ENCODE results near the gene GNL3. TPM values are rescaled to one million over a fixed set of nuclear protein-coding genes. Genes with fewer than 3 reads are reported as not detected.

The GNL3 gene
- total RNA-seq, result 128 and 141 TPM in 2 replicates

DNA sequence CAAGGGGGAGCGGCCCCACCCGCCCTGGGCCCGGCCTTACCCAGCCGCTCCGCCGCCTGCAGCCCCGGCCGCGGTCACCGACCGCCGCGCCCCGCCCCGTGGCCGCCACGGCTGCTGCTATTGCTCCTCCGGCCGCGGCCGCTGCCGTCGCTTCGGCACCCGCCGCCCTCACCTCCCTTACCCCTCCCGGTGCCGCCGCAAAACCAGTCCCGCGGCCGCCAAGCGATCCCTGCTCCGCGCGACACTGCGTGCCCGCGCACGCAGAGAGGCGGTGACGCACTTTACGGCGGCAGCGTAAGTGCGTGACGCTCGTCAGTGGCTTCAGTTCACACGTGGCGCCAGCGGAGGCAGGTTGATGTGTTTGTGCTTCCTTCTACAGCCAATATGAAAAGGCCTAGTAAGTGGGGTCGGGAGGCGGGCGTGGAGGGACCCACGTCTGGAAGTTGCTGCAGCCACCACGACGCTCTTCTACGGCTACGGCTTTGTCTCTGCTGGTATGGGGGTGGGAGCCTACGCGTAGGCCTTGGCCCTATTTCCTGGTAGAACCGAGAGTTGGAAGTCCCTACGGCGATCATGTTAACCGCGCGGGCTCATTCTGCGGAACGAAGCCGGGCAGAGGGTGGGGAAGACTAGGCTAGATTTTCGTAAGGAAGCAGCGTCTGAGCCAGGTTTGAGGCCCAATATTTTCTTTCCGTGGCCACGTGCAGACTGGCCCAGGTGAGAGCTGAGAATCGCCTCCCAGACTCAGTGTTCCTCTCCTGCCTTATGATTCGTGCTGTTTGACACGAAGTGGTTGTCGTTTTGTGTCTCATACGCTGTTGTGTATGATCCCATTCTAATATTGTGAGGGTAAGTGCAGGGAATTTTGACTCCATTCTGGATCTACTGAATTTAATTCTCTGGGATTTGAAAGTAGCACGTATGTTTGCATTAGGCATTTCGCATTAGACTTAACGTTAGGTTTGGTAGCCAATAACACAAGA, at the start of gene GNL3, which contains the start of gene PBRM1:
Gene GNL3, plus strand, starts transcription at position 324 of the 983 bp plus-strand sequence. Its CDS starts 61 bp downstream, at position 385.
Gene PBRM1, minus strand, starts transcription at position 205 of the 983 bp plus-strand sequence.
- TF ChIP-seq, protein P1, sequence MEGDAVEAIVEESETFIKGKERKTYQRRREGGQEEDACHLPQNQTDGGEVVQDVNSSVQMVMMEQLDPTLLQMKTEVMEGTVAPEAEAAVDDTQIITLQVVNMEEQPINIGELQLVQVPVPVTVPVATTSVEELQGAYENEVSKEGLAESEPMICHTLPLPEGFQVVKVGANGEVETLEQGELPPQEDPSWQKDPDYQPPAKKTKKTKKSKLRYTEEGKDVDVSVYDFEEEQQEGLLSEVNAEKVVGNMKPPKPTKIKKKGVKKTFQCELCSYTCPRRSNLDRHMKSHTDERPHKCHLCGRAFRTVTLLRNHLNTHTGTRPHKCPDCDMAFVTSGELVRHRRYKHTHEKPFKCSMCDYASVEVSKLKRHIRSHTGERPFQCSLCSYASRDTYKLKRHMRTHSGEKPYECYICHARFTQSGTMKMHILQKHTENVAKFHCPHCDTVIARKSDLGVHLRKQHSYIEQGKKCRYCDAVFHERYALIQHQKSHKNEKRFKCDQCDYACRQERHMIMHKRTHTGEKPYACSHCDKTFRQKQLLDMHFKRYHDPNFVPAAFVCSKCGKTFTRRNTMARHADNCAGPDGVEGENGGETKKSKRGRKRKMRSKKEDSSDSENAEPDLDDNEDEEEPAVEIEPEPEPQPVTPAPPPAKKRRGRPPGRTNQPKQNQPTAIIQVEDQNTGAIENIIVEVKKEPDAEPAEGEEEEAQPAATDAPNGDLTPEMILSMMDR (conservative IDR thresholded peaks at IDR 0.05; ENCODE audit: low read depth, low read length), result no peak
- no peak for DNase-seq (ENCODE audit: low read depth)
- peak within 1 kb of the TSS; percentile 94 for H3K4me3 ChIP-seq (ENCODE audit: low read depth, low read length)

- H3K4me3 ChIP-seq (ENCODE audit: low read depth, low read length), result no peak overlapping the region
- DNase-seq (ENCODE audit: low read depth), result no peak
- TF ChIP-seq, protein P1 (conservative IDR thresholded peaks at IDR 0.05; ENCODE audit: low read depth, low read length), result no peak
Observed at GRCh38 chr3:52636673-52637072, 49.2 kb upstream of the GNL3 start.

GRCh38 chr3:52645549-52645948, 40.3 kb upstream of the GNL3 start:
- no peak for DNase-seq (ENCODE audit: low read depth)
- TF ChIP-seq, protein P1 (conservative IDR thresholded peaks at IDR 0.05; ENCODE audit: low read depth, low read length), result no peak
- no peak overlapping the region for H3K4me3 ChIP-seq (ENCODE audit: low read depth, low read length)

DNA sequence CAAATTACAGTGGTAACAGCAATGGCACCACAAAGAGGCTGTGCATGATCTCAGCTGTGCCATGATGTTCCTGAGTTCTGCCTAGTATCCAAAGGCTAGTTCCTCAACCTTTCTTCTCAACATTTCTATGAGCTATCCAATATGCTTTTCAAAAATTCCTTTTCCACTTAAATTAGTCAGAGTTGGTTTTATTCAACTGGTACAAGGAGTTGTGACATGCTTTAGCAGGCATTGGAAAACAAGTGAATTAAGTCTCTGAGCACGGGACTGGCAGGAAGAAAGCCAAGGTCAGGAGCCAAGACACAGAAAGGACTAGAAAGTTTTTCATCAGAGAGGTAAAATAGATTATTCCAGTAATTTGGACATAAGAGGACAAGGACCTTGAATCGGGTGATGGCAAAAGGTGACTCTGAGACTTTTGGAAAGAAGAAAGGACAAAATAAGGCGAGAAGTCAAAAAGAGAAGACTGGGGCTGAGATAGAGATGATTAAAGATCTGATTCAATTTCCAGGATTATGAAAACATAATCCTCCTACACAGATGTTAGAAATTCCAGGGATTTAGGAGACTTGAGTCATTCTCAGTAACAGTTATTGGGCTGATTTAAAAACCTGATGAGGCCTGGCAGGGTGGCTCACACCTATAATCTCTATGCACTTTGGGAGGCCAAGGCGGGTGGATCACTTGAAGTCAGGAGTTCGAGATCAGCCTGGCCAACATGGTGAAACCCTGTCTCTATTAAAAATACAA, 36.2 kb upstream of the GNL3 start:
- DNase-seq (ENCODE audit: low read depth), result no peak
- no peak overlapping the region for H3K4me3 ChIP-seq (ENCODE audit: low read depth, low read length)
- TF ChIP-seq, protein P1 (conservative IDR thresholded peaks at IDR 0.05; ENCODE audit: low read depth, low read length), result no peak

- DNase-seq (ENCODE audit: low read depth), result no peak
- TF ChIP-seq, protein P1 (conservative IDR thresholded peaks at IDR 0.05; ENCODE audit: low read depth, low read length), result no peak
Observed at GRCh38 chr3:52650439-52650838, 35.4 kb upstream of the GNL3 start.

DNA sequence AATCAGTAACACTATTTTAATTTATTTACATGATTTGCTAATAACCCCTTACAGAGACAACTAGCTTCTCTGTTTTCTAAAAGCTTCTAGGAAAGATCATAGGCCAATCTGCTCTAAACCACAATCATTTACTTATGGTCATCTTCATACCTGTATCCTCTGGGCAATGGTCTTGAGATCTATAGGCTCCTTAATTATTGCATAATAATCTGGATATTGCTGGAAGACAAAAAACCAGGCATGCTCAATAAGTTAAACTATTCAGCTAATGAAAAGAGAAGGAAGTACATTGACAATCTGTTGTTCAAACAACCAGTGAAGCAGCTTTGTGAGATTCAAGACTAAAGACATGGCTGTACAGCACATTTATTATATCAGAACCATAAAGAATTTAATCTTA, 34.2 kb upstream of the GNL3 start:
- no peak for DNase-seq (ENCODE audit: low read depth)
- TF ChIP-seq, protein P1 (conservative IDR thresholded peaks at IDR 0.05; ENCODE audit: low read depth, low read length), result no peak
- H3K4me3 ChIP-seq (ENCODE audit: low read depth, low read length), result no peak overlapping the region

More at GRCh38 chr3:52650439-52650838, 35.4 kb upstream of the GNL3 start:
- no peak overlapping the region for H3K4me3 ChIP-seq (ENCODE audit: low read depth, low read length)

Data from epithelial cell of proximal tubule (primary cell).